ENCODE results near the gene PASK.
"Not testable (repeated sequence)": the region's sequence is repeated elsewhere in the genome, so short reads cannot be mapped to it uniquely, and the experiment has no call there.

PASK gene

GRCh38 chr2:241148891-241149674, at the start of gene PASK:
PASK (minus strand) TSS chr2:241149472; CDS start chr2:241143032, 6,440 bp downstream.
- H3K36me3 ChIP-seq (replicated peaks), result no peaks in the 10 kb centered on the region
- peak; percentile 93 for DNase-seq
- no peak within 1 kb of the TSS for H3K27ac ChIP-seq
- no peaks in the 10 kb centered on the region for H3K27me3 ChIP-seq (replicated peaks)
- in situ Hi-C loops (cut with HindIII; ENCODE audit: low pct_ligation_motif_present, low sequenced_read_pairs), result no loop called here
- TF ChIP-seq CTCF (IDR thresholded peaks at IDR 0.05; ENCODE audit: low read depth, low read length, missing control alignments), result no peak
- peak within 1 kb of the TSS; percentile 83 for H3K4me3 ChIP-seq (ENCODE audit: low read depth, low read length)

- no peak for TF ChIP-seq CTCF (IDR thresholded peaks at IDR 0.05; ENCODE audit: low read depth, low read length, missing control alignments)
- Histone ChIP-seq H3K27ac (no peak overlapping the region), H3K36me3 (replicated peaks) (no peaks in the 10 kb centered on the region), H3K4me3 (ENCODE audit: low read depth, low read length) (no peak overlapping the region), H3K27me3 (replicated peaks) (no peaks in the 10 kb centered on the region)
- in situ Hi-C loops (cut with HindIII; ENCODE audit: low pct_ligation_motif_present, low sequenced_read_pairs), result no loop called here
- no peak for DNase-seq
Measured at GRCh38 chr2:241198381-241199279, 49.4 kb upstream of the PASK start.

DNA sequence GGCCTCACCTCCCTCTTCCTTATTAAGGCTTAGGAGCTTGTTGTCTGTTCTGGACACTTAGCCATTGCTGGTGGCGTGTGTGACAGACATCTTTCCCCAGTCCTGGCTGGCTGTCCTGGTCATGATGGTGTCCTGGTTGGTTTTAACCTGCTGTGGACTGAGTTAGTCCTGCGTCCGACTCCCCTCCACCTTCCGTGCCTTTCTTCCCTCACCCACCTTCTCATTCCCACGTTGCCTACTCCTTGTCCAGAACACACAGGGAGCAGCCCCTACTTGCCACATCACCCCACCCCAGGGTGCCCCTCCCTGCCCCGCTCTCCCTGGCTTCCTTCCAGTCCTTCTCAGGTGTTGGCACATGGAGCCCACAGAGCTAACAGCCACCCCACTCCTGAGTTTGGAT, 48.7 kb upstream of the PASK start:
- DNase-seq, result no peak
- in situ Hi-C loops (cut with HindIII; ENCODE audit: low pct_ligation_motif_present, low sequenced_read_pairs), result no loop called here
- no peak for TF ChIP-seq CTCF (IDR thresholded peaks at IDR 0.05; ENCODE audit: low read depth, low read length, missing control alignments)
- Histone ChIP-seq H3K27ac (no peak overlapping the region), H3K27me3 (replicated peaks) (no peaks in the 10 kb centered on the region), H3K4me3 (ENCODE audit: low read depth, low read length) (no peak overlapping the region), H3K36me3 (replicated peaks) (no peaks in the 10 kb centered on the region)

DNA sequence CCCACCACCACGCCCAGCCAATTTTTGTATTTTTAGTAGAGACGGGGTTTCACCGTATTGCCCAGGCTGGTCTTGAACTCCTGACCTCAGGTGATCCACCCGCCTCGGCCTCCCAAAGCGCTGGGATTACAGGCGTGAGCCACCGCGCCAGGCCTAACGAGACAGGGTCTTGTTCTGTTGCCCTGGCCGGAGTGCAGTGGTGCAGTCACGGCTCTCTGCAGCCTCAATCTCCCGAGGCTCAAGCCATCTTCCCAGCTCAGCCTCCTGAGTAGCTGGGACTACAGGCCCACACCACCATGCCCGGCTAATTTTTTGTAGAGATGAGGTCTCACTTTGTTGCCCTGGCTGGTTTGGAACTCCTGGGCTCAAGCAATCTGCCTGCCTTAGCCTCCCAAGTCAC, 48.0 kb upstream of the PASK start:
- in situ Hi-C loops (cut with HindIII; ENCODE audit: low pct_ligation_motif_present, low sequenced_read_pairs); H3K27ac ChIP-seq; H3K4me3 ChIP-seq (ENCODE audit: low read depth, low read length); H3K27me3 ChIP-seq (replicated peaks); DNase-seq; H3K36me3 ChIP-seq (replicated peaks): not testable (repeated sequence)

- no peak for DNase-seq
- Histone ChIP-seq H3K27me3 (replicated peaks) (no peaks in the 10 kb centered on the region), H3K27ac (no peak overlapping the region), H3K4me3 (ENCODE audit: low read depth, low read length) (no peak overlapping the region), H3K36me3 (replicated peaks) (no peaks in the 10 kb centered on the region)
- in situ Hi-C loops (cut with HindIII; ENCODE audit: low pct_ligation_motif_present, low sequenced_read_pairs), result no loop called here
- TF ChIP-seq CTCF (IDR thresholded peaks at IDR 0.05; ENCODE audit: low read depth, low read length, missing control alignments), result no peak
Measured at GRCh38 chr2:241195506-241196130, 46.3 kb upstream of the PASK start.

GRCh38 chr2:241194811-241195210, 45.5 kb upstream of the PASK start:
- no peak overlapping the region for H3K4me3 ChIP-seq (ENCODE audit: low read depth, low read length)
- no peak for DNase-seq
- H3K27me3 ChIP-seq (replicated peaks), result no peaks in the 10 kb centered on the region
- H3K36me3 ChIP-seq (replicated peaks), result no peaks in the 10 kb centered on the region
- no peak for TF ChIP-seq CTCF (IDR thresholded peaks at IDR 0.05; ENCODE audit: low read depth, low read length, missing control alignments)
- H3K27ac ChIP-seq, result no peak overlapping the region
- in situ Hi-C loops (cut with HindIII; ENCODE audit: low pct_ligation_motif_present, low sequenced_read_pairs), result no loop called here
